DMS114 treated with DMSO at 0.1 percent for 48 hours (cell line): ENCODE results near the gene PIAS1.
"Not testable (repeated sequence)": the region's sequence is repeated elsewhere in the genome, so short reads cannot be mapped to it uniquely, and the experiment has no call there.

ENCODE experiments used
- DNase-seq: peaks from one replicate; lab custom pipeline; 2025; ENCODE audit not compliant: unreplicated experiment; lab: John Stamatoyannopoulos, UW

PIAS1 gene

GRCh38 chr15:68214838-68215254 lies 160.7 kb downstream of the PIAS1 start:
- no peak for DNase-seq

GRCh38 chr15:68217341-68217740 lies 163.2 kb downstream of the PIAS1 start:
- no peak for DNase-seq

GRCh38 chr15:68218331-68218730 lies 164.2 kb downstream of the PIAS1 start:
- DNase-seq: no peak

- no peak for DNase-seq
These were observed 165.0 kb downstream of the PIAS1 start for GRCh38 chr15:68218847-68219798.

- DNase-seq: no peak
These were observed 166.4 kb downstream of the PIAS1 start for GRCh38 chr15:68220489-68220888.

GRCh38 chr15:68220967-68221366 lies 166.9 kb downstream of the PIAS1 start:
- no peak for DNase-seq

- not testable (repeated sequence) for DNase-seq
These were observed 167.7 kb downstream of the PIAS1 start for GRCh38 chr15:68221530-68222431.

- not testable (repeated sequence) for DNase-seq
These were observed 168.3 kb downstream of the PIAS1 start for GRCh38 chr15:68222432-68222743.

GRCh38 chr15:68223171-68223570 lies 169.1 kb downstream of the PIAS1 start:
- no peak for DNase-seq

- DNase-seq: no peak
These were observed 170.0 kb downstream of the PIAS1 start for GRCh38 chr15:68224108-68224507.

GRCh38 chr15:68224546-68225250 lies 170.6 kb downstream of the PIAS1 start:
- DNase-seq: no peak

GRCh38 chr15:68225442-68225841 lies 171.3 kb downstream of the PIAS1 start:
- not testable (repeated sequence) for DNase-seq

GRCh38 chr15:68227643-68228142 lies 173.6 kb downstream of the PIAS1 start:
- no peak for DNase-seq

- DNase-seq: no peak
These were observed 174.2 kb downstream of the PIAS1 start for GRCh38 chr15:68228143-68228970.

GRCh38 chr15:68228971-68229385 lies 174.9 kb downstream of the PIAS1 start:
- DNase-seq: no peak

GRCh38 chr15:68229386-68230156 lies 175.5 kb downstream of the PIAS1 start, which contains the start of gene CLN6:
Gene CLN6, minus strand, starts transcription at chr15:68229728. Its CDS starts 144 bp downstream, at chr15:68229584.
- DNase-seq: peak; percentile 71

- DNase-seq: no peak
These were observed 176.3 kb downstream of the PIAS1 start for GRCh38 chr15:68230157-68231100.
